Common myeloid progenitor, CD34-positive (primary cell): ENCODE measurements around the gene HNRNPA2B1.
A peak's percentile ranks its signal among the peaks of the same experiment; 100 is the strongest.
"Not testable (repeated sequence)": the region's sequence is repeated elsewhere in the genome, so short reads cannot be mapped to it uniquely, and the experiment has no call there.

Source experiments
- CTCF ChIA-PET: fragments of 350-600 bp; sonication (Branson Sonifier 250); formaldehyde crosslinking; loops from one replicate; lab custom pipeline; 2021; ENCODE audit warnings: antibody characterized with exemption; lab: Charles Lee
- POLR2A ChIA-PET: fragments of 350-600 bp; sonication (Branson Sonifier 250); formaldehyde crosslinking; loops from one replicate; lab custom pipeline; 2021; ENCODE audit warnings: antibody characterized with exemption; lab: Charles Lee
- DNase-seq, 3 donors: peaks; one replicate each; pipeline versions ENCODE4 v3.0.0 to v3.0.0-alpha.2; 2013
- H3K27ac ChIP-seq, 2 experiments: 1 replicate in 1 of 2; 2 replicates in 1 of 2; pipeline ENCODE4 v1.7.0; 2013; ENCODE audit warnings: inconsistent platforms in 2 of 2, low read length in 2 of 2, mild to moderate bottlenecking in 2 of 2, low read depth in 1 of 2, moderate library complexity in 1 of 2; ENCODE audit not compliant: severe bottlenecking in 2 of 2, insufficient read depth in 1 of 2, poor library complexity in 1 of 2
- H3K27me3 ChIP-seq, 5 experiments: replicated peaks in 2 of 5; 1 replicate in 3 of 5; 2 replicates in 2 of 5; pipeline versions ENCODE4 v1.6.1 to v1.7.0; 2013; ENCODE audit warnings: low read length in 4 of 5, mild to moderate bottlenecking in 2 of 5, moderate library complexity in 2 of 5, inconsistent platforms in 1 of 5; ENCODE audit not compliant: insufficient read depth in 5 of 5, control insufficient read depth in 4 of 5
- H3K36me3 ChIP-seq, 4 experiments: 1 replicate in 2 of 4; 2 replicates in 2 of 4; pipeline versions ENCODE4 v1.6.1 to v1.7.0; 2013; ENCODE audit warnings: low read length in 3 of 4, control low read depth in 1 of 4, mild to moderate bottlenecking in 1 of 4; ENCODE audit not compliant: control insufficient read depth in 4 of 4, insufficient read depth in 4 of 4
- H3K4me1 ChIP-seq, 4 experiments: 1 replicate in 3 of 4; 2 replicates in 1 of 4; pipeline versions ENCODE4 v1.6.1 to v1.7.1; 2013; ENCODE audit warnings: low read length in 3 of 4, mild to moderate bottlenecking in 3 of 4, control low read depth in 1 of 4, inconsistent platforms in 1 of 4, moderate library complexity in 1 of 4; ENCODE audit not compliant: control insufficient read depth in 4 of 4, insufficient read depth in 4 of 4; ENCODE audit errors: control extremely low read depth in 1 of 4
- H3K4me3 ChIP-seq, 7 experiments: 1 replicate in 4 of 7; 2 replicates in 3 of 7; pipeline versions ENCODE4 v1.5.1 to v1.7.0; 2013; ENCODE audit warnings: mild to moderate bottlenecking in 7 of 7, low read length in 6 of 7, moderate library complexity in 6 of 7, inconsistent platforms in 2 of 7, low read depth in 2 of 7, control low read depth in 1 of 7; ENCODE audit not compliant: insufficient read depth in 4 of 7, control insufficient read depth in 1 of 7; ENCODE audit errors: extremely low read depth in 1 of 7
- H3K9me3 ChIP-seq, 5 experiments: 1 replicate in 4 of 5; 2 replicates in 1 of 5; pipeline versions ENCODE4 v1.6.1 to v1.7.1; 2013; ENCODE audit warnings: low read length in 4 of 5, mild to moderate bottlenecking in 2 of 5, inconsistent platforms in 1 of 5, low read depth in 1 of 5, moderate library complexity in 1 of 5; ENCODE audit not compliant: control insufficient read depth in 4 of 5, insufficient read depth in 2 of 5; ENCODE audit errors: control extremely low read depth in 1 of 5
- WGBS: methylation state at CpG from one replicate; pipeline ENCODE4 v1.1.5; 2013; ENCODE audit not compliant: insufficient coverage; 5-methylcytosine and 5-hydroxymethylcytosine counted together

Gene HNRNPA2B1

DNA sequence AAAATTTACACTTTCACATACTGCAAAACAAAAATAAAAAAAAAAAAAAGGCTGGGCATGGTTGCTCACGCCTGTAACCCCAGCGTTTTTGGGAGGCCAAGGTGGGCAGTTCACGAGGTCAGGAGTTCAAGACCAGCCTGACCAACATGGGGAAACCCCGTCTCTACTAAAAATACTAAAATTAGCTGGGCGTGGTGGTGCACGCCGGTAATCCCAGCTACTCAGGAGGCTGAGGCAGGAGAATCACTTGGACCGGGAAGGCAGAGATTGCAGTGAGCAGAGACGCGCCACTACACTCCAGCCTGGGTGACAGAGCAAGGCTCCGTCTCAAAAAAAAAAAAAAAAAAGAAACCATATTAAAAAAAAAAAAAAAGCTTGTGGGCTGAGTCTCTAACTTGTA is 5.8 kb downstream of the HNRNPA2B1 start:
- peaks cover 36 to 58% (median 46%) of the 10 kb centered on the region in 4 experiments for H3K4me1 ChIP-seq
- not testable (repeated sequence) for H3K27me3 ChIP-seq, H3K9me3 ChIP-seq, H3K4me3 ChIP-seq, H3K27ac ChIP-seq, DNase-seq
- CTCF ChIA-PET: interaction anchor here (1.1 to 8.9 kb wide), 5 partner anchors 39 to 301 kb away, joined by 3 to 150 read pairs (median 6); partner anchors contain the start of gene NFE2L3
- 100% methylated on average over 1 of the region's 11 CpGs for WGBS
- H3K36me3 ChIP-seq: peaks cover 27 to 93% (median 60%) of the 10 kb centered on the region in 4 experiments
- POLR2A ChIA-PET: interaction anchor here (0.5 to 1.1 kb wide), 2 partner anchors 48 to 102 kb away, joined by 3 read pairs; no protein-coding TSS in a partner anchor

DNA sequence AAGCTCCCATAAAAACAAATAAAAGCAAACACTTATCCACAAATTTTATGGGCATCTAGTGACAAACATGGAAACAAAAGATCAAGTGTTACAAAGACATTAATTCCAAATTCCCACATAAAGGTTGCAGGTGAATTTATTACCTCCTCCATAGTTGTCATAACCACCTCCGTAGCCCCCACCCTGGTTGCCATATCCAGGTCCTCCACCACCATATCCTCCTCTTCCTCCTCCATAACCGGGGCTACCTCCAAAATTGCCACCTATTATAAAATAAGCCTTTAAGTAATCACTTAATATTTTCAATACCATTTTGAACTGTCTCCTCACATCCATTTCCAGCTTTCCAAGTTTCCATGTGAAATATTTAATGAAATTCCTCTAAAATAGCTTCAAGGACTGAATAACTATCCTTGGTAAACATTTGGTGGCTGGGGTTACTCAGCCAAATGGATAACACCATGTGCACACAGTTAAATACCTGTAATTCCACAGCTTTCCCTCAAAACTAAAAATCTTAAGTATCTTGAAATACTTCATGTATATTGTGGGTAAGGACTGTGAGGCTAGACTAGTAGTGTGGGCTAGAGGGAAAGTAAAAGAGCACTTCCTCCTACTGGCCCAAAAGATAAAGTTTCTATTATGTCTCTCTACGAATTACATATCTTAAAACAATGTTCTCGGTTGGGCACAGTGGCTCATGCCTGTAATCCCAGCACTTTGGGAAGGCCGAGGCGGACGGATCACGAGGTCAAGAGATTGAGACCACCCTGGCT is 6.9 kb downstream of the HNRNPA2B1 start:
- no peak overlapping the region for H3K27ac ChIP-seq

DNA sequence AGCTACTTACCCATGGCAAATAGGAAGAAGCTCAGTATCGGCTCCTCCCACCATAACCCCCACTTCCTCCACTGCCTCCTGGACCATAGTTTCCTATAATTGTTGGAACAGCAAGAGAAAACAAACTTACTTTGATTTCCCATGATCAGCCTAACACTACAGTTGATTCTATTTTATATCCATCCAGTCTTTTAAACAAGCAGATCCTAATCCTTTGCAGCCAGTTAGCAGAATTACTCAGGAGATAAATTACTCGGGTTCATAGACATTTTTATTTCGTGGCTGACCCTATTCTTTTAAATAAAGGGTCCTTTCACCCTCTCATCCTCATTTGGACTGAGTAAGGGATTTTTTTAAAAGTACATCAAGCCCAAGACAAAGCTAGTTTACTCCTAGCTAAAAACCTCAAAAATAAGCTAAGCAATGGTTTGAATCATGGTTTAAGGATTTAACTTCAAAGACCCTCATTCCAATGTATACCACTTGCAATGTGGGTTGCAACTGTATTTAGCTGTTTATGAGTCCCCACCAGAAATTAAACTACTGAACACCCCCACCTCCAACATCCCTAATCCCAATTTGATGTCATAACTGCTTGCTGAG is 8.0 kb downstream of the HNRNPA2B1 start:
- Histone ChIP-seq H3K27me3 (no peaks in the 10 kb centered on the region), H3K4me3 (peak overlapping the region in 2 of 7 experiments; percentile 6 to 16), H3K36me3 (peaks cover 35 to 95% (median 65%) of the 10 kb centered on the region in 4 experiments), H3K27ac (no peak overlapping the region), H3K9me3 (no peaks in the 10 kb centered on the region), H3K4me1 (peaks cover 32 to 54% (median 43%) of the 10 kb centered on the region in 4 experiments)
- 81% methylated on average over 2 of the region's 3 CpGs for WGBS
- peak in 1 of 3 donors; percentile 37 for DNase-seq
- POLR2A ChIA-PET: interaction anchor here (0.6 to 2.4 kb wide), 3 partner anchors 8 to 100 kb away, joined by 5 to 14 read pairs (median 7); partner anchors contain the start of gene HNRNPA2B1
- CTCF ChIA-PET: interaction anchor here (0.7 to 8.9 kb wide), 10 partner anchors 8 to 299 kb away, joined by 3 to 150 read pairs (median 8); partner anchors contain the start of gene HNRNPA2B1

More for the DNA sequence above, 6.9 kb downstream of the HNRNPA2B1 start:
- 91% methylated on average over 4 of the region's 8 CpGs for WGBS
- Histone ChIP-seq H3K27me3 (no peaks in the 10 kb centered on the region), H3K36me3 (peaks cover 30 to 93% (median 63%) of the 10 kb centered on the region in 4 experiments), H3K9me3 (no peaks in the 10 kb centered on the region), H3K4me3 (no peak overlapping the region), H3K4me1 (peaks cover 36 to 58% (median 45%) of the 10 kb centered on the region in 4 experiments)
- DNase-seq: peak in 2 of 3 donors; percentile 49 to 54
- ChIA-PET CTCF (interaction anchor here (0.9 to 8.9 kb wide), 7 partner anchors 11 to 300 kb away, joined by 3 to 150 read pairs (median 12); partner anchors contain the start of gene NFE2L3), POLR2A (interaction anchor here (0.6 to 1.4 kb wide), 4 partner anchors 10 to 101 kb away, joined by 3 to 5 read pairs (median 3); no protein-coding TSS in a partner anchor)

DNA sequence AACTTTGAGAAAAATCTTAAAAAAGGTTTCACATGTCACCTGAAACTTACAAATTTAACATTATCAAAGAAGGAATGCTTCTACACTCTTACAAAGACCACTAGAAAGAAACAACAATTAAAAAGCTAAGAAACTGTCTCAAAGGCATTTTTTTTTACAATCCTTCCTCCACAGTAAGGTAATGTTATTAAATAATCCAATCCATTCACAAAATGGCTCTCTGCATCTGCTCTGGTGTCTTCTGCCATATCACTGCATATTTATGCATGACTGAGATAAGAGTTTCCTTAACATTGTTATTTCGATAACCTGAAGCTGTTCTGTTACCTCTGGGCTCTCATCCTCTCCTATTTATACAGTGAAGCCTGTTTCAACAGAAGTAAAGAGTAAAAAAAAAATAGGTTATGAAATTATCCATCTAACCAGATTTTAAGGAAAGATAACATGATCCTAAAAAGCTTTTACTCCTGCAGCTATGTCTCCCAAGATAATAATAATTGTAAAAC is 8.5 kb downstream of the HNRNPA2B1 start:
- H3K9me3 ChIP-seq: no peaks in the 10 kb centered on the region
- peaks cover 26 to 48% (median 39%) of the 10 kb centered on the region in 4 experiments for H3K4me1 ChIP-seq
- ChIA-PET POLR2A (interaction anchor here (0.6 to 2.4 kb wide), 3 partner anchors 8 to 108 kb away, joined by 3 to 14 read pairs (median 7); partner anchors contain the start of gene HNRNPA2B1), CTCF (interaction anchor here (0.7 to 8.9 kb wide), 10 partner anchors 8 to 298 kb away, joined by 3 to 150 read pairs (median 8); partner anchors contain the start of gene HNRNPA2B1)
- no peaks in the 10 kb centered on the region for H3K27me3 ChIP-seq
- peak overlapping the region in 1 of 7 experiments; percentile 6 for H3K4me3 ChIP-seq
- WGBS: no CpG with 5 or more reads among the region's 1 CpG
- no peak overlapping the region for H3K27ac ChIP-seq
- peaks cover 35 to 90% (median 61%) of the 10 kb centered on the region in 4 experiments for H3K36me3 ChIP-seq
- no peak for DNase-seq

DNA sequence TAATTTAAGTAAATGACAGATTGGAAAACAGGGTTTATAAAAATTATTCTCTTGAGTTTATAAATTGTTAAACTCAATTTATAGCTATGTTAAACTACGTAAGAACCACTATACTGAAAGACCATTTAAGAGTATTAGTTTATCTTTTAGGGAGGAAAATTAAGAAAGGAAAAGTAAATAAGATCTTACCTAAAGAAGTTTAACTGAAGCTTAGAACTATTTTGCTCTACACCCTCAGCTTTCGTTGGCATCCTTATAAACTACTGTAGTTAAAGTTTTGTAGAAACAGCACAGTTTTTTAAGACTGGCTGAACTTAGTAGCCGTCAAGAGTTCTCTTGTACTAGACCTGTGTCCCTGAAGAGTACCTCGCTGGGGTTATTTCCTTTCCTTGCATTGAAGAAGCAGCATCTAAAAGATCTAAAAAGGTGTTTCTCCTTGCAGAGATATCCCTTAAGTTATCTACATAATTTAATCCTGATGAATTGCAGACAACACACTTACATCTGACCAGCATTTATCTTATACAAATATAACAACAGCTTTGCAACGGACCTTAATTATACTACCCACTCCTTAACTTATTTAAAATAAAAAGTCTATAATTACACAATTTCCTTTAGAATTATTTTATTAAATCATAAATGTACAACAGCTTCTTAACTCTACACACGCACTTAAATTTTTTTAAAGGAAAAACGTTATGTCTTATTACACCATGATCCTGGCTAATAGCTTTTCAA is 9.1 kb downstream of the HNRNPA2B1 start:
- Histone ChIP-seq H3K4me1 (peaks cover 20 to 42% (median 33%) of the 10 kb centered on the region in 4 experiments), H3K4me3 (no peak overlapping the region), H3K36me3 (peaks cover 30 to 84% (median 56%) of the 10 kb centered on the region in 4 experiments), H3K27ac (no peak overlapping the region), H3K9me3 (no peaks in the 10 kb centered on the region), H3K27me3 (no peaks in the 10 kb centered on the region)
- WGBS: 98% methylated on average over 5 of the region's 7 CpGs
- ChIA-PET POLR2A (interaction anchor here (0.6 to 2.4 kb wide), 3 partner anchors 9 to 107 kb away, joined by 3 to 14 read pairs (median 7); partner anchors contain the start of gene HNRNPA2B1), CTCF (interaction anchor here (0.7 to 8.9 kb wide), 10 partner anchors 9 to 298 kb away, joined by 3 to 150 read pairs (median 8); partner anchors contain the start of gene HNRNPA2B1)
- no peak for DNase-seq

DNA sequence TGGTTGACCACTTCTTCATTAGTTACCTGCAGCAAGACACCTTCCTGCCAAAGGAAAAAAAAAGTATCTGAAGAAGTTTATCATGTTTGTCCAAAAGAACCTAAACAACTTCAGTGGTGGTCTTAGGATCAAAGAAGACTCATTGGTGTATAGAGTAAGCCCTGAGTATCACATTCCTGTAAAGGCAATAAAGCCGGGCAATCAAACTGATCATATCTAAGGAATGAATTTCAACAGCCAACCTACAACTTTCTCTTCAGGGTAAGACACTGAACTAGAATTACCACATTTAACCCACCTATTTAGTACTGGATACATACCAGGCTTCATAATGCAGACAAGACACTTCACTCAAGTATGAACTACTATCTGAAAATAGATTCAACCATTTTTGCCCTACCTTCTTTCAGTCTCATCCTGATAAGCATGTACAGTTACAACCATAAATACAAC is 10.1 kb downstream of the HNRNPA2B1 start:
- peaks cover 13 to 35% (median 24%) of the 10 kb centered on the region in 4 experiments for H3K4me1 ChIP-seq
- no peak overlapping the region for H3K4me3 ChIP-seq
- DNase-seq: no peak
- WGBS: 100% methylated on average over 1 of the region's 1 CpG
- CTCF ChIA-PET: interaction anchor here (0.6 to 8.9 kb wide), 11 partner anchors 8 to 298 kb away, joined by 3 to 150 read pairs (median 11); no protein-coding TSS in a partner anchor
- peaks cover 23 to 75% (median 47%) of the 10 kb centered on the region in 4 experiments for H3K36me3 ChIP-seq
- H3K9me3 ChIP-seq: no peaks in the 10 kb centered on the region
- POLR2A ChIA-PET: interaction anchor here (1.5 to 4.2 kb wide), 5 partner anchors 10 to 38 kb away, joined by 3 to 36 read pairs (median 15); partner anchors contain the start of genes CBX3, HNRNPA2B1 and NFE2L3
- no peaks in the 10 kb centered on the region for H3K27me3 ChIP-seq
- no peak overlapping the region for H3K27ac ChIP-seq
